Mammary epithelial cell (primary cell): ENCODE data around the gene SCCPDH.
"Not testable (repeated sequence)": the region's sequence is repeated elsewhere in the genome, so short reads cannot be mapped to it uniquely, and the experiment has no call there.

Source experiments
- EZH2 ChIP-seq: IDR thresholded peaks from 2 replicates; pipeline ENCODE4 v1.6.1; 2012; ENCODE audit warnings: low read length, inconsistent platforms, borderline replicate concordance
- TF ChIP-seq, protein P1 (sequence below), 2 donors: IDR thresholded peaks in 1 of 2; conservative IDR thresholded peaks in 1 of 2; 2 replicates each; pipeline ENCODE4 v1.5.1; 2011 to 2012; ENCODE audit warnings: inconsistent platforms in 2 of 2, low read length in 2 of 2, mild to moderate bottlenecking in 2 of 2, control low read depth in 1 of 2, low read depth in 1 of 2; ENCODE audit not compliant: insufficient read depth in 1 of 2; ENCODE audit errors: extremely low read depth in 1 of 2

DNA sequence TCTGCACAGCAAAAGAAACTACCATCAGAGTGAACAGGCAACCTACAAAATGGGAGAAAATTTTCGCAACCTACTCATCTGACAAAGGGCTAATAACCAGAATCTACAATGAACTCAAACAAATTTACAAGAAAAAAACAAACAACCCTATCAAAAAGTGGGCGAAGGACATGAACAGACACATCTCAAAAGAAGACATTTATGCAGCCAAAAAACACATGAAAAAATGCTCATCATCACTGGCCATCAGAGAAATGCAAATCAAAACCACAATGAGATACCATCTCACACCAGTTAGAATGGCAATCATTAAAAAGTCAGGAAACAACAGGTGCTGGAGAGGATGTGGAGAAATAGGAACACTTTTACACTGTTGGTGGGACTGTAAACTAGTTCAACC, 4.8 kb upstream of the SCCPDH start:
- TF ChIP-seq, protein P1, sequence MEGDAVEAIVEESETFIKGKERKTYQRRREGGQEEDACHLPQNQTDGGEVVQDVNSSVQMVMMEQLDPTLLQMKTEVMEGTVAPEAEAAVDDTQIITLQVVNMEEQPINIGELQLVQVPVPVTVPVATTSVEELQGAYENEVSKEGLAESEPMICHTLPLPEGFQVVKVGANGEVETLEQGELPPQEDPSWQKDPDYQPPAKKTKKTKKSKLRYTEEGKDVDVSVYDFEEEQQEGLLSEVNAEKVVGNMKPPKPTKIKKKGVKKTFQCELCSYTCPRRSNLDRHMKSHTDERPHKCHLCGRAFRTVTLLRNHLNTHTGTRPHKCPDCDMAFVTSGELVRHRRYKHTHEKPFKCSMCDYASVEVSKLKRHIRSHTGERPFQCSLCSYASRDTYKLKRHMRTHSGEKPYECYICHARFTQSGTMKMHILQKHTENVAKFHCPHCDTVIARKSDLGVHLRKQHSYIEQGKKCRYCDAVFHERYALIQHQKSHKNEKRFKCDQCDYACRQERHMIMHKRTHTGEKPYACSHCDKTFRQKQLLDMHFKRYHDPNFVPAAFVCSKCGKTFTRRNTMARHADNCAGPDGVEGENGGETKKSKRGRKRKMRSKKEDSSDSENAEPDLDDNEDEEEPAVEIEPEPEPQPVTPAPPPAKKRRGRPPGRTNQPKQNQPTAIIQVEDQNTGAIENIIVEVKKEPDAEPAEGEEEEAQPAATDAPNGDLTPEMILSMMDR (conservative IDR thresholded peaks at IDR 0.05 in 1 of 2, IDR thresholded peaks at IDR 0.05 in 1 of 2; ENCODE audit: extremely low read depth in 1 of 2, insufficient read depth in 1 of 2, low read depth in 1 of 2, low read length in 2 of 2) = not testable (repeated sequence)
- TF ChIP-seq EZH2 = not testable (repeated sequence)
